Transverse colon (tissue), 4 donors: ENCODE measurements around the gene P2RX4. TPM values are rescaled to one million over a fixed set of nuclear protein-coding genes. Genes with fewer than 3 reads are reported as not detected.

Source experiments
- DNase-seq: peaks from one replicate; pipeline ENCODE4 v3.0.0-alpha.2; 2019
- H3K27ac ChIP-seq, 4 donors: fragments of 200-600 bp; sonication (generic); 2 replicates each; pipeline ENCODE4 v1.5.1; 2016 to 2018; ENCODE audit warnings: inconsistent platforms in 4 of 4
- H3K27me3 ChIP-seq: fragments of 200-600 bp; sonication (generic); 2 replicates; pipeline ENCODE4 v1.5.1; 2017; ENCODE audit warnings: inconsistent platforms
- H3K36me3 ChIP-seq, 4 donors: fragments of 200-600 bp; sonication (generic); 2 replicates each; pipeline ENCODE4 v1.5.1; 2017 to 2019; ENCODE audit warnings: inconsistent platforms in 4 of 4
- H3K4me1 ChIP-seq, 4 donors: fragments of 200-600 bp; sonication (generic); 2 replicates each; pipeline ENCODE4 v1.5.1; 2017 to 2020; ENCODE audit warnings: inconsistent platforms in 4 of 4
- H3K4me3 ChIP-seq, 4 donors: fragments of 200-600 bp; sonication (generic); 1 replicate in 1 of 4; 2 replicates in 3 of 4; pipeline versions ENCODE4 v1.5.1 to v1.6.1; 2017 to 2019; ENCODE audit warnings: inconsistent platforms in 4 of 4
- H3K9me3 ChIP-seq, 2 donors: fragments of 200-600 bp; sonication (generic); 2 replicates each; pipeline ENCODE4 v1.5.1; 2017 to 2019; ENCODE audit warnings: inconsistent platforms in 2 of 2
- CTCF ChIP-seq, 5 experiments: fragments of 200-600 bp in 3 of 5; fragments of 450-650 bp in 2 of 5; sonication (generic) in 3 of 5; IDR thresholded peaks; 1 replicate in 2 of 5; 2 replicates in 3 of 5; pipeline ENCODE4 v1.5.1; 2016 to 2017; ENCODE audit warnings: antibody characterized with exemption in 5 of 5, inconsistent platforms in 3 of 5, mild to moderate bottlenecking in 2 of 5, moderate library complexity in 1 of 5
- EP300 ChIP-seq: sonication (generic); formaldehyde crosslinking; IDR thresholded peaks from one replicate; pipeline ENCODE4 v1.6.1; 2017; ENCODE audit warnings: antibody characterized with exemption, low read depth
- POLR2A ChIP-seq: fragments of 450-650 bp; IDR thresholded peaks from one replicate; pipeline ENCODE4 v1.6.1; 2016; ENCODE audit warnings: antibody characterized with exemption, mild to moderate bottlenecking, moderate library complexity
- POLR2AphosphoS5 ChIP-seq, 3 donors: sonication (generic); formaldehyde crosslinking; IDR thresholded peaks; one replicate each; pipeline ENCODE4 v1.6.1; 2016; ENCODE audit warnings: antibody characterized with exemption in 3 of 3
- WGBS, 2 donors: methylation state at CpG; one replicate each; pipeline ENCODE4 v1.1.5; 2018; ENCODE audit warnings: low coverage in 1 of 2; 5-methylcytosine and 5-hydroxymethylcytosine counted together
- in situ Hi-C, 4 donors: fragments of 200-750 bp; cut with MboI; loops; one replicate each; pipeline versions ENCODE4 v1.15.0 to v1.15.1; 2017; ENCODE audit warnings: low sequenced_read_pairs in 3 of 4, low pct_ligation_motif_present in 1 of 4, low pct_unique_long_range_greater_than_20kb in 1 of 4
- intact Hi-C: fragments of 100-400 bp; cut with DNase I; formaldehyde crosslinking; loops from one replicate; pipeline ENCODE4 v1.15.1; 2023; ENCODE audit warnings: low total_unique reads
- total RNA-seq, 4 donors: library from RNA; depleted of rRNA; stranded (reverse); fragments of >200 nt; gene quantifications; one replicate each; pipeline ENCODE4 v1.1.0, GENCODE V29; 2016

Gene P2RX4
- total RNA-seq, 4 donors from 2014 or later = 103 to 435 (median 217) TPM

DNA sequence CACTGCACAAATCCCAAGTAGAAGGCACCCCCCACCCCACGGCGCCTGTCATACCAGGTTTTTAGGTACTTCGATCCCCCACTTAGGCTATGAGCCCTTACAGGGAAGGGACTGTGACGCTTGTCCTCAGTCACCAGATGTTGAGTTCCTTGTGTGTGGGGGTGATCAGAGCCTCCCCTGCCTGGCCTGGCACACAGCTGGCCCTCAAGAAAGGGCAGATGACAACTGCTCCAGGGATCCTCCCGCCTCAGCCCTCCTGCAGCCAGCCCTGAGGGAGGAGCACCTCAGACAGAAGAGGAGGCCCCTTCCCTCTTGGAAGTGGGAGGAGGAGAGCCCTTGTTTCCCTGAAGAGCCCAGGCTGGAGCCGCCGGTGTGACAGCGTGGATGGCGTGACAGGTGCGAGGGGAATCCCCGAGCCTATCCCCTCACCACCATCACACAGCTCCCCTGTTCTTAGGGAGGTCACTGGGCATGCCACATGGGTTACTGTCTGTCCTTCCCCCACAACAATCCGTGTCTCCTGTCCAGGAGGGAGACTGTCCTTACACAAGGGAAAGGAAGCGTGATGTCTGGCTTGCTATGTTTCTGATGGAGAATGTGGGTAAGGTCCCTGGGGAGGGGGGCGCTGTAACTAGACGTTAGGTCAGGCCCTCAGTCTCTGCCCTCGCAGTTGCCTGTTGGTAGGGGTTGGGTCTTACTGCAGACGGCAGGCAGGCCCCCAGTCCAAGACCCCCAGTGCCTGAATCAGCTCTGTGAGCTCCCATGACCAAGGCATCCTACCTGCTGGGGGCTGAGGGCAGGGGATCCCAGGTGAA lies 31.4 kb downstream of the P2RX4 start:
- no peaks in the 10 kb centered on the region for H3K27me3 ChIP-seq
- peaks cover 0 to 38% (median 23%) of the 10 kb centered on the region in 4 donors for H3K4me1 ChIP-seq
- in situ Hi-C loops = no loop called here
- 77% methylated on average over 13 of the region's 17 CpGs; no CpG with 5 or more reads in 1 of the 2 donors for WGBS, 2 donors
- no peak for DNase-seq
- H3K36me3 ChIP-seq = peaks cover 0 to 6% (median 2%) of the 10 kb centered on the region in 4 donors
- H3K4me3 ChIP-seq = peak overlapping the region in 1 of 4 donors; percentile 27
- peak overlapping the region; percentile 58 to 79 (median 74) for H3K27ac ChIP-seq
- no peak for TF ChIP-seq EP300
- no peaks in the 10 kb centered on the region for H3K9me3 ChIP-seq
- intact Hi-C loops = no loop called here

GRCh38 chr12:121245031-121245430 lies 35.1 kb downstream of the P2RX4 start:
- TF ChIP-seq CTCF (IDR thresholded peaks at IDR 0.05) (no peak), EP300 (no peak), POLR2AphosphoS5 (IDR thresholded peaks at IDR 0.05) (no peak), POLR2A (no peak)
- DNase-seq = no peak
- Histone ChIP-seq H3K27ac (no peak overlapping the region), H3K4me3 (no peak overlapping the region), H3K9me3 (no peaks in the 10 kb centered on the region), H3K4me1 (peaks cover 0 to 13% (median 8%) of the 10 kb centered on the region in 4 donors), H3K36me3 (peaks cover 0 to 12% (median 4%) of the 10 kb centered on the region in 4 donors), H3K27me3 (no peaks in the 10 kb centered on the region)
- intact Hi-C loops = no loop called here
- WGBS, 2 donors = 80 to 92% methylated on average over 2 to 7 of the region's 14 CpGs
- in situ Hi-C loops = no loop called here

GRCh38 chr12:121245951-121246350 lies 36.0 kb downstream of the P2RX4 start:
- 93% methylated on average over 7 of the region's 7 CpGs; no CpG with 5 or more reads in 1 of the 2 donors for whole genome bisulfite sequencing, 2 donors
- in situ Hi-C loops (no loop called here), intact Hi-C loops (no loop called here)
- DNase-seq = no peak
- Histone ChIP-seq H3K4me1 (peaks cover 0 to 7% (median 3%) of the 10 kb centered on the region in 4 donors), H3K9me3 (no peaks in the 10 kb centered on the region), H3K27me3 (no peaks in the 10 kb centered on the region), H3K27ac (no peak overlapping the region), H3K36me3 (peaks cover 0 to 21% (median 4%) of the 10 kb centered on the region in 4 donors), H3K4me3 (no peak overlapping the region)
- no peak for TF ChIP-seq EP300
- no peak for TF ChIP-seq POLR2A

GRCh38 chr12:121246893-121247557 lies 37.1 kb downstream of the P2RX4 start:
- H3K9me3 ChIP-seq = no peaks in the 10 kb centered on the region
- in situ Hi-C loops (no loop called here), intact Hi-C loops (no loop called here)
- H3K4me3 ChIP-seq = no peak overlapping the region
- TF ChIP-seq CTCF (IDR thresholded peaks at IDR 0.05) (peak in 1 of 5 experiments; percentile 30), EP300 (no peak)
- no peak overlapping the region for H3K27ac ChIP-seq
- no peaks in the 10 kb centered on the region for H3K4me1 ChIP-seq
- 60 to 75% methylated on average over 1 to 16 of the region's 16 CpGs for WGBS, 2 donors
- peaks cover 0 to 23% (median 6%) of the 10 kb centered on the region in 4 donors for H3K36me3 ChIP-seq
- peak; percentile 64 for DNase-seq
- H3K27me3 ChIP-seq = no peaks in the 10 kb centered on the region

GRCh38 chr12:121248622-121249021 lies 38.7 kb downstream of the P2RX4 start:
- Histone ChIP-seq H3K9me3 (no peaks in the 10 kb centered on the region), H3K27me3 (no peaks in the 10 kb centered on the region), H3K36me3 (peaks cover 0 to 35% (median 10%) of the 10 kb centered on the region in 4 donors), H3K4me3 (no peak overlapping the region), H3K4me1 (no peaks in the 10 kb centered on the region), H3K27ac (no peak overlapping the region)
- DNase-seq = peak; percentile 74
- WGBS, 2 donors = 83 to 85% methylated on average over 8 to 22 of the region's 22 CpGs
- intact Hi-C loops (no loop called here), in situ Hi-C loops (no loop called here)
- TF ChIP-seq EP300 (no peak), CTCF (IDR thresholded peaks at IDR 0.05) (no peak), POLR2AphosphoS5 (IDR thresholded peaks at IDR 0.05) (no peak), POLR2A (no peak)
